Cardiac muscle cell (in vitro differentiated cells and primary cell): ENCODE results near the gene SLC7A6OS. TPM values are rescaled to one million over a fixed set of nuclear protein-coding genes. Genes with fewer than 3 reads are reported as not detected.

Experiments used
- DNase-seq, 2 donors: peaks; one replicate each; pipeline versions ENCODE4 v3.0.0 to v3.0.0-alpha.2; 2010 to 2017; ENCODE audit warnings: low read depth in 1 of 2, low spot score in 1 of 2
- H3K27ac ChIP-seq: fragments of 200-600 bp; sonication (generic); 2 replicates; pipeline ENCODE4 v1.5.1; 2016
- H3K27me3 ChIP-seq: fragments of 200-600 bp; sonication (generic); 2 replicates; pipeline ENCODE4 v1.6.0; 2016; ENCODE audit warnings: control low read depth
- H3K36me3 ChIP-seq: fragments of 200-600 bp; sonication (generic); 2 replicates; pipeline ENCODE4 v1.5.1; 2016; ENCODE audit warnings: control low read depth
- H3K4me1 ChIP-seq: fragments of 200-600 bp; sonication (generic); 2 replicates; pipeline ENCODE4 v1.8.1; 2017; ENCODE audit warnings: low read depth, mild to moderate bottlenecking, mixed run types
- H3K4me3 ChIP-seq: fragments of 200-600 bp; sonication (generic); 2 replicates; pipeline ENCODE4 v1.5.1; 2016; ENCODE audit warnings: mild to moderate bottlenecking
- H3K9me3 ChIP-seq: fragments of 200-600 bp; sonication (generic); 2 replicates; pipeline ENCODE4 v1.5.1; 2017; ENCODE audit warnings: low read depth, mild to moderate bottlenecking, control low read depth
- polyA plus RNA-seq: library from polyadenylated mRNA; unstranded; fragments of >200 nt; fragmentation: Nextera tagmentation; extraction: Ambion mirVana; gene quantifications from 2 replicates; pipeline ENCODE4 v1.2.1, GENCODE V29; 2016
- total RNA-seq: library from RNA; depleted of rRNA; stranded (reverse); fragments of >200 nt; gene quantifications from 2 replicates; pipeline ENCODE4 v1.2.3, GENCODE V29; 2016
- TF ChIP-seq, protein P1 (sequence below): IDR thresholded peaks from 2 replicates; pipeline ENCODE4 v1.5.1; 2012; ENCODE audit warnings: low read depth, mild to moderate bottlenecking, low read length

Gene SLC7A6OS
- total and polyA plus RNA-seq, 2 experiments from 2014 or later = 18.4 to 24.3 TPM

DNA sequence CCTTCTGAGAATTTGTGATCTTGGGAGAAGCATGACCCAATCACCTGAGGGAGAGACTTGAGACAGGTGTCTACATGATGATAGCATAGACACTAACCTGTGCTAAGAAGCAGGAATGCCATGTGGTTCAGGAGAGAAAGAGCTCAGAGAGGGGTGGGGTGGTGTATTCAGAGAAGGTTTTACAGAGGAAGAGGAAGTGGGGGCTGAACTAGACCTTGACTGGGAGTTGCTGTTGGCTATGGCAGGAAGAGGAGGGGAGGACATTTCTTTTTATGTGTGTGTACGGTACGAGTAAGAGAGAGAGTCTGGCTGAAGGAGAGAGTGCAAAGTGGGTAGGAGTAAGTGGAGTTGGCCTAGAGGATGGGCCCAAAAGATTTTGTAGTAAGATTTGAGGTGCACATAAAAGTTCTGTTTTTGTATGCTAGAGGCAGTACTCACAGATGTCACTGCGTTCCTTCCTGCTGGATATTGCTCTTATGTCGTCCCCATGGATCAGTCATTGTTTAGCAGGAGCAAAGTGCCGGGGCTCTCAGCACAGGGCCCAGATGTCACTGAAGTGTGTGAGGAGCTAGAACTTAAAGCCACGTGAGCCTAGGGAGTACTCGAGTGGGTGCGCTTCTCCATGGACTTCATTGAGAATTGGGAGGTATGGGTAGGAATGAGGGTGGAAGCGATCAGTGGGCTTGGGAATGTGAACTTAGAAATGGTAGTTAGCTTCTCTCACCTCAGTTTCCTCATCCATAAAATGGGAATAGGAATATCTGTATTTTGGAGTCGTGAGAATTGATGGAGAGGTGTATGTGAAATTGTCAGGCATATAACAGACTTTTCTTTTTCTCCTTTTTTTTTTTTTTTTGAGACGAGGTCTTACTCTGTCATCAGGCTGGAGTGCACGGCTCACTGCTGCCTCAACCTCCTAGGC, 24.3 kb downstream of the SLC7A6OS start:
- Histone ChIP-seq H3K9me3 (no peaks in the 10 kb centered on the region), H3K4me3 (no peak overlapping the region), H3K36me3 (no peaks in the 10 kb centered on the region), H3K4me1 (peaks cover 14% of the 10 kb centered on the region), H3K27me3 (no peaks in the 10 kb centered on the region), H3K27ac (no peak overlapping the region)
- no peak for DNase-seq
- TF ChIP-seq, protein P1, sequence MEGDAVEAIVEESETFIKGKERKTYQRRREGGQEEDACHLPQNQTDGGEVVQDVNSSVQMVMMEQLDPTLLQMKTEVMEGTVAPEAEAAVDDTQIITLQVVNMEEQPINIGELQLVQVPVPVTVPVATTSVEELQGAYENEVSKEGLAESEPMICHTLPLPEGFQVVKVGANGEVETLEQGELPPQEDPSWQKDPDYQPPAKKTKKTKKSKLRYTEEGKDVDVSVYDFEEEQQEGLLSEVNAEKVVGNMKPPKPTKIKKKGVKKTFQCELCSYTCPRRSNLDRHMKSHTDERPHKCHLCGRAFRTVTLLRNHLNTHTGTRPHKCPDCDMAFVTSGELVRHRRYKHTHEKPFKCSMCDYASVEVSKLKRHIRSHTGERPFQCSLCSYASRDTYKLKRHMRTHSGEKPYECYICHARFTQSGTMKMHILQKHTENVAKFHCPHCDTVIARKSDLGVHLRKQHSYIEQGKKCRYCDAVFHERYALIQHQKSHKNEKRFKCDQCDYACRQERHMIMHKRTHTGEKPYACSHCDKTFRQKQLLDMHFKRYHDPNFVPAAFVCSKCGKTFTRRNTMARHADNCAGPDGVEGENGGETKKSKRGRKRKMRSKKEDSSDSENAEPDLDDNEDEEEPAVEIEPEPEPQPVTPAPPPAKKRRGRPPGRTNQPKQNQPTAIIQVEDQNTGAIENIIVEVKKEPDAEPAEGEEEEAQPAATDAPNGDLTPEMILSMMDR = no peak

DNA sequence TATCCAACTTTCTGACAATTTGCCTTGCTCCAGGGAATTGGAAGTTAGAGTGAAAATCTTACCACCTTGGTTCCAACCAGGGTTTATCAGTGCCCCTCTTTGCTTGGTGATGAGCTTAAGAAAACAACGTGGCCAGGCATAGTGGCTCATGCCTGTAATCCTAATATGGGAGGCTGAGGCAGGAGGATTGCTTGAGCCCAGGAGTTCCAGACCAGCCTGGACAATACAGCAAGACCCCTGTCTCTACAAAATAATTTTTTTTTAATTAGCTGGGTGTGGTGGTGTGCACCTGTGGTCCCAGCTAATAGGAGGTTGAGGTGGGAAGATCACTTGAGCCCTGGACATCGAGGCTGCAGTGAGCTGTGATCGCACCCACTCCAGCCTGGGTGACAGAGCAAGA, 25.1 kb downstream of the SLC7A6OS start:
- Histone ChIP-seq H3K9me3 (no peaks in the 10 kb centered on the region), H3K4me1 (peaks cover 14% of the 10 kb centered on the region), H3K27ac (no peak overlapping the region), H3K36me3 (no peaks in the 10 kb centered on the region), H3K4me3 (no peak overlapping the region), H3K27me3 (no peaks in the 10 kb centered on the region)
- no peak for DNase-seq
- TF ChIP-seq, protein P1 = no peak

DNA sequence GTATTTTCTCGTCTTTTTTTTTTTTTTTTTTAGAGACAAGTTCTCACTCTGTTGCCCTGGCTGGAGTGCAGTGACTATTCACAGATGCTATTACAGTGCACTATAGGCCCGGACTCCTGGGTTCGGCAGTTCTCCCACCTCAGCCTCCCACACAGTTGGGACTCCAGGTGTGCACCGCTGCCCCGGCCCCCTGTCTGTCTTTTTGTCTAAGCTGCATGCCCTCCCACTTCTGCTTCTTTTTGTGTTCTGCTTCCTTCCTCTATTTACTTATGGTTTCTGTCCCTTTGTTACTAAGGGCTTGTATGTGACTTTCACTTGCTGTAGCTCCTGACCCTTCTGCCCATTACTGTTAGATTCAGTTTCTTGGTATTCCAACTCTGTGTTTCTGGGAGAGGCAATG, 25.9 kb downstream of the SLC7A6OS start:
- DNase-seq = no peak
- no peaks in the 10 kb centered on the region for H3K36me3 ChIP-seq
- TF ChIP-seq, protein P1 = no peak

DNA sequence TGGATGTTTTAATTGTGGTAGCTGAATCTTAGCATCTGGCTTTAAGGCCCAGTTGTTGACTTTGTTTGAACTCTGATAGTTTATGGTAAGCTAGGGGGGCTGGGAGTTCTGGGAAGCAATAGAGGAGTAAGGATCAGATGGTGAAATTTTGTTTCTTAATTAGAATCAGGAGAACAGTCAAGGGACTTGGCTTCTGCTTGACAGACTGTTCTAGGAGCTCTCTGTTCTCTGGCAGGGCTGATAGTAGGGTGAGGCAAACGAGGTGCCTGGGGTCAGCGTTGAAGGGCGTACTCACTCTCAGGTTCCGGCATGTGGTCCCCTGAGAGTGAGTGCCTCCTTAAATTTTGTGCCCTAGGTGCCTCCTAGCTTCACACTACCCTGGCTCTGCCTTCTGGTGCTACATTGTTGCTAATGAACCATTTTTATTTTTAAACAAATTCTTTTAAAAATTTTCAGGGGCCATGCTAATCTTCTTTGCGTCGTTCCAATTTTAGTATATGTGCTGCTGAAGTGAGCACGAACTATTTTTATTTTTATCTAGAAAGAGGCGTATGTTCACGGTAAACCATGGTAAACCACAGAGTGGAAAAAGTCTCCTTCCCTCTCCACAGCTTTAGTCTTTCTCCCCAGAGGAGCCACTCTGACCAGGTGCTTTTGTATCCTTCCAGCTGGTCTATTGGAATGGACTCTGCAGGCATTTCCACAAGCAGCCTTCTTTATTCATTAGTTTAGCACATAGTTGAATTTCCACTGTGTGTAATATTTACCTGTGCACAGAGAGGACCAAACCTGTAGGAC, 26.7 kb downstream of the SLC7A6OS start:
- Histone ChIP-seq H3K27me3 (no peaks in the 10 kb centered on the region), H3K36me3 (no peaks in the 10 kb centered on the region), H3K4me1 (peaks cover 14% of the 10 kb centered on the region), H3K4me3 (no peak overlapping the region), H3K27ac (peak overlapping the region; percentile 71), H3K9me3 (no peaks in the 10 kb centered on the region)
- DNase-seq = peak in 1 of 2 donors; percentile 18
- TF ChIP-seq, protein P1 = no peak

More for the DNA sequence above, 25.9 kb downstream of the SLC7A6OS start:
- Histone ChIP-seq H3K27ac (no peak overlapping the region), H3K4me1 (peaks cover 14% of the 10 kb centered on the region), H3K4me3 (no peak overlapping the region), H3K27me3 (no peaks in the 10 kb centered on the region), H3K9me3 (no peaks in the 10 kb centered on the region)

DNA sequence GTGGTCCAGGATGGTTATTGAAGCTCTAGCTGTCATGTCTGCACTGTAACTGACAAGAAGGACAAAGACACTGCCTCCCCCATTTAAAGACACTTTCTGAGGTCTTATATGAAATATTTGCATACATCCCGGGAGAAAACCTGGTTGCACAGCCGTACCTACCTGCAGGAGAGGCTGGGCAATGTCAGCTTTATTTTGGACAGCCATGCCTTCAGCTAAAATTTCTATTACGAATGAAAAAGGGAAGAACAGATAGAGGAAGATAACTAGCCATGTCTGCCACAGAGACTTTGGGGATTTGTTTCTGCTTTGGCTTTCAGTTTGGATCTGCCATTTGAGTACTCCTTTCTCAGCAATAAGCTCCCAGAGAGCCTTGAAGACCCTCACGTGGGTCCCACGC, 27.4 kb downstream of the SLC7A6OS start:
- no peak for DNase-seq
- Histone ChIP-seq H3K4me1 (peaks cover 14% of the 10 kb centered on the region), H3K27me3 (no peaks in the 10 kb centered on the region), H3K9me3 (no peaks in the 10 kb centered on the region), H3K36me3 (no peaks in the 10 kb centered on the region), H3K27ac (peak overlapping the region; percentile 71), H3K4me3 (no peak overlapping the region)
- TF ChIP-seq, protein P1 = no peak
